Measurements from ENCODE around the gene PDE1C.

- TF ChIP-seq CTCF (IDR thresholded peaks at IDR 0.05) (no peak), POLR2A (IDR thresholded peaks at IDR 0.05) (no peak)
Measured at GRCh38 chr7:32063614-32064013, 6.6 kb downstream of the PDE1C start.

All from stomach (tissue), 4 donors.